K562 (cell line): ENCODE data around the gene EDRF1.

Experiments used
- CHD4 ChIP-seq: fragments of 200-600 bp; sonication (generic); IDR thresholded peaks from 3 replicates; pipeline ENCODE4 v1.6.1; 2012; ENCODE audit warnings: low read depth, mild to moderate bottlenecking, mixed read lengths, low read length, inconsistent platforms; ENCODE audit not compliant: insufficient read depth, insufficient replicate concordance, poor library complexity, severe bottlenecking
- EP300 ChIP-seq: IDR thresholded peaks from 2 replicates; pipeline ENCODE4 v1.6.1; 2012; ENCODE audit warnings: low read length, improper control_type of control experiment
- ESRRB ChIP-seq: fragments of 250-450 bp; sonication (Bioruptor Pico); IDR thresholded peaks from 2 replicates; pipeline ENCODE4 v1.5.0; 2020; ENCODE audit warnings: mild to moderate bottlenecking, moderate library complexity, borderline replicate concordance
- GABPB2 ChIP-seq: fragments of 250-450 bp; sonication (Bioruptor Pico); conservative IDR thresholded peaks from 2 replicates; pipeline ENCODE4 v1.5.1; 2021; ENCODE audit warnings: mild to moderate bottlenecking
- MXI1 ChIP-seq: IDR thresholded peaks from 2 replicates; pipeline ENCODE4 v1.6.1; 2011; ENCODE audit warnings: low read depth, mild to moderate bottlenecking, improper control_type of control experiment, low read length
- POLR2A ChIP-seq: fragments of 450-650 bp; conservative IDR thresholded peaks from 2 replicates; pipeline ENCODE4 v1.6.1; 2016
- POU5F1 ChIP-seq: fragments of 150-350 bp; IDR thresholded peaks from 2 replicates; pipeline ENCODE4 v1.6.1; 2014; ENCODE audit warnings: borderline replicate concordance, low read length, low read depth, mild to moderate bottlenecking; ENCODE audit not compliant: partially characterized antibody
- SP2 ChIP-seq: IDR thresholded peaks from 2 replicates; pipeline ENCODE4 v1.6.1; 2011; ENCODE audit warnings: mild to moderate bottlenecking, low read depth, low read length, moderate library complexity; ENCODE audit not compliant: poor library complexity, severe bottlenecking; ENCODE audit errors: extremely low read depth
- TF ChIP-seq, protein P1 (sequence below): sonication (generic); formaldehyde crosslinking; IDR thresholded peaks from 2 replicates; pipeline ENCODE4 v1.9.0; 2022; ENCODE audit warnings: mild to moderate bottlenecking, missing genetic modification reagents
- TF ChIP-seq, protein P2 (sequence below): fragments of 250-450 bp; sonication (Bioruptor Pico); IDR thresholded peaks from 2 replicates; pipeline ENCODE4 v1.8.0; 2021; ENCODE audit warnings: borderline replicate concordance, mild to moderate bottlenecking, moderate library complexity; ENCODE audit not compliant: poor library complexity, severe bottlenecking

DNA sequence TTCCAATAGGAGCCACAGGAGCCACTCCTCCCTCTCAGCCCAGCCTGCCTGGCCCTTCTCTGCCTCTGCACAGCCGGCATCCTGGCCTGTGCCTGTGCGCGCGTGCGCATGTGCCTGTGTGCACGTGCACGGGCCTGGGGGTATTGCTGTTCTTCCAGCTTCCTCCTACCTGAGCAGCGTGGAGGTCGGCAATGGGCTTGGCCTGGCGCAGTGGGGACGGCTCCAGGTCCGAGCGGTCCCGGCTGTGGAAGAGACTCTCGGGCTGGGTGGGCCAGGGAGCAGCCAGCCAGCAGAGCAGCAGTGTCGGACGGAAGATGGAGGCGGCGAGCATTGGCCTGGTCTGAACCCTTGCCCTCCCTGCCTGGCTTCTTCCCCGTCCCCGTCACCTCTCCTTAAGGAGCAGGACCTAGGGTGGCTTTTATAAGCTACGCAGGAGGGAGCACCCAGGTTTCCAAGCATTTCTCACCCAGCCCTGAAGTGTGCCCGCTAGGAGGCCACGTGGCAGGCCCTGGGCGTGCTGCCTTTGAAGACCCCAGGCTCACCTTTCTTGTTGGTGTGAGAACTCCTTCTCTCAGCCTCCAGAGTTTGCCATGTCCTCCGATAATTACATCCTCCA, 56.1 kb downstream of the EDRF1 start, which contains the start of gene MMP21:
- TF ChIP-seq POLR2A (no peak), EP300 (no peak), GABPB2 (no peak), MXI1 (no peak), ESRRB (CRISPR knock-in tag) (no peak), POU5F1 (no peak), CHD4 (no peak), SP2 (no peak)
- TF ChIP-seq, protein P1, sequence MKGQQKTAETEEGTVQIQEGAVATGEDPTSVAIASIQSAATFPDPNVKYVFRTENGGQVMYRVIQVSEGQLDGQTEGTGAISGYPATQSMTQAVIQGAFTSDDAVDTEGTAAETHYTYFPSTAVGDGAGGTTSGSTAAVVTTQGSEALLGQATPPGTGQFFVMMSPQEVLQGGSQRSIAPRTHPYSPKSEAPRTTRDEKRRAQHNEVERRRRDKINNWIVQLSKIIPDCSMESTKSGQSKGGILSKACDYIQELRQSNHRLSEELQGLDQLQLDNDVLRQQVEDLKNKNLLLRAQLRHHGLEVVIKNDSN (CRISPR knock-in tag): no peak
- TF ChIP-seq, protein P2, sequence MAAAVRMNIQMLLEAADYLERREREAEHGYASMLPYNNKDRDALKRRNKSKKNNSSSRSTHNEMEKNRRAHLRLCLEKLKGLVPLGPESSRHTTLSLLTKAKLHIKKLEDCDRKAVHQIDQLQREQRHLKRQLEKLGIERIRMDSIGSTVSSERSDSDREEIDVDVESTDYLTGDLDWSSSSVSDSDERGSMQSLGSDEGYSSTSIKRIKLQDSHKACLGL (CRISPR knock-in tag): no peak
